SU-DHL-6 (cell line): ENCODE measurements around the gene NDUFB10.

Experiments
- H2AFZ ChIP-seq: fragments of 200-600 bp; sonication (generic); 2 replicates; pipeline ENCODE4 v1.6.1; 2014; ENCODE audit warnings: low read depth, mild to moderate bottlenecking, moderate library complexity, mixed read lengths, antibody characterized with exemption, low read length; ENCODE audit not compliant: severe bottlenecking
- H3F3A ChIP-seq: fragments of 200-600 bp; shearing (Covaris generic); 2 replicates; pipeline ENCODE4 v1.6.0; 2016; ENCODE audit warnings: antibody characterized with exemption, mild to moderate bottlenecking; ENCODE audit not compliant: insufficient read depth
- H3K27ac ChIP-seq: fragments of 200-600 bp; sonication (generic); 2 replicates; pipeline ENCODE4 v1.5.1; 2016; ENCODE audit warnings: low read depth, mild to moderate bottlenecking, low read length, moderate library complexity, mixed read lengths
- H3K27me3 ChIP-seq: fragments of 200-600 bp; sonication (generic), shearing (Covaris generic); 2 replicates; pipeline ENCODE4 v1.6.0; 2014; ENCODE audit warnings: mild to moderate bottlenecking, low read length
- H3K36me3 ChIP-seq: fragments of 200-600 bp; sonication (generic); 2 replicates; pipeline ENCODE4 v1.6.1; 2014; ENCODE audit warnings: mild to moderate bottlenecking, low read length, mixed read lengths
- H3K4me2 ChIP-seq: fragments of 300-600, 200-600 bp; shearing (Covaris generic), sonication (generic); 2 replicates; pipeline ENCODE4 v1.6.0; 2014; ENCODE audit warnings: low read length, low read depth, mild to moderate bottlenecking; ENCODE audit not compliant: poor library complexity, severe bottlenecking
- H3K4me3 ChIP-seq: fragments of 200-600 bp; sonication (generic); 2 replicates; pipeline ENCODE4 v1.5.1; 2014; ENCODE audit warnings: antibody characterized with exemption, low read length, mild to moderate bottlenecking, mixed read lengths; ENCODE audit not compliant: insufficient read depth, poor library complexity, severe bottlenecking
- H3K79me2 ChIP-seq: fragments of 200-600 bp; sonication (generic); 2 replicates; pipeline ENCODE4 v1.6.1; 2014; ENCODE audit warnings: mild to moderate bottlenecking, low read length, moderate library complexity; ENCODE audit not compliant: insufficient read depth
- H3K9ac ChIP-seq: fragments of 200-600 bp; sonication (generic); 2 replicates; pipeline ENCODE4 v1.7.0; 2014; ENCODE audit warnings: mild to moderate bottlenecking, low read length
- H3K9me2 ChIP-seq: fragments of 200-600 bp; sonication (generic); replicated peaks from 2 replicates; pipeline ENCODE4 v1.6.1; 2014; ENCODE audit warnings: low read length; ENCODE audit not compliant: insufficient read depth
- H3K9me3 ChIP-seq: fragments of 200-600 bp; sonication (generic); 2 replicates; pipeline ENCODE4 v1.6.1; 2014; ENCODE audit warnings: low read length, mixed read lengths; ENCODE audit not compliant: insufficient read depth
- H4K20me1 ChIP-seq: fragments of 200-600 bp; sonication (generic); 2 replicates; pipeline ENCODE4 v1.6.1; 2014; ENCODE audit warnings: low read depth, mild to moderate bottlenecking, antibody characterized with exemption, low read length, moderate library complexity, mixed read lengths
- CTCF ChIP-seq: fragments of 200-600 bp; sonication (generic); IDR thresholded peaks from one replicate; pipeline ENCODE4 v1.5.1; 2017; ENCODE audit warnings: antibody characterized with exemption, mild to moderate bottlenecking, low read length, moderate library complexity; ENCODE audit not compliant: insufficient read depth, poor library complexity, severe bottlenecking
- EZH2phosphoT487 ChIP-seq: fragments of 200-600 bp; sonication (generic), shearing (Covaris generic); conservative IDR thresholded peaks from 2 replicates; pipeline ENCODE4 v1.6.1; 2018; ENCODE audit warnings: mild to moderate bottlenecking, antibody characterized with exemption, low read length, moderate library complexity, mixed read lengths

The NDUFB10 gene

GRCh38 chr16:2008009-2008526 is 48.7 kb downstream of the NDUFB10 start:
- no peaks in the 10 kb centered on the region for H3K9me3 ChIP-seq
- H3K9me2 ChIP-seq, result no peaks in the 10 kb centered on the region
- TF ChIP-seq CTCF (no peak), EZH2phosphoT487 (no peak)
- peaks cover 61% of the 10 kb centered on the region for H3K79me2 ChIP-seq
- 0 out of 2 replicates have a peak, but pooled peaks cover 3% of the 10 kb centered on the region for H3F3A ChIP-seq
- no peaks in the 10 kb centered on the region for H3K27me3 ChIP-seq
- no peaks in the 10 kb centered on the region; the same call in 1 of the 2 replicates for H4K20me1 ChIP-seq
- peak overlapping the region; percentile 76 for H3K9ac ChIP-seq
- peak overlapping the region; percentile 54 for H3K27ac ChIP-seq
- no peaks in the 10 kb centered on the region for H3K36me3 ChIP-seq
- H2AFZ ChIP-seq, result no peak overlapping the region
- H3K4me3 ChIP-seq, result peak overlapping the region; percentile 83
- peak overlapping the region; percentile 92 for H3K4me2 ChIP-seq

GRCh38 chr16:2008631-2009163 is 49.4 kb downstream of the NDUFB10 start:
- no peaks in the 10 kb centered on the region for H3K9me3 ChIP-seq
- peak overlapping the region; percentile 92 for H3K4me2 ChIP-seq
- H3K9me2 ChIP-seq, result no peaks in the 10 kb centered on the region
- H2AFZ ChIP-seq, result no peak overlapping the region
- H3K36me3 ChIP-seq, result no peaks in the 10 kb centered on the region
- 0 out of 2 replicates have a peak, but pooled peaks cover 3% of the 10 kb centered on the region for H3F3A ChIP-seq
- peak overlapping the region; percentile 83 for H3K4me3 ChIP-seq
- H3K79me2 ChIP-seq, result peaks cover 56% of the 10 kb centered on the region
- H3K9ac ChIP-seq, result peak overlapping the region; percentile 76
- no peaks in the 10 kb centered on the region for H3K27me3 ChIP-seq
- TF ChIP-seq EZH2phosphoT487, result no peak
- no peak for TF ChIP-seq CTCF
- H4K20me1 ChIP-seq, result no peaks in the 10 kb centered on the region
- peak overlapping the region; percentile 54 for H3K27ac ChIP-seq

GRCh38 chr16:2009164-2009711 is 49.9 kb downstream of the NDUFB10 start:
- TF ChIP-seq CTCF (no peak), EZH2phosphoT487 (no peak)
- H4K20me1 ChIP-seq, result no peaks in the 10 kb centered on the region
- H3K79me2 ChIP-seq, result peaks cover 50% of the 10 kb centered on the region
- no peaks in the 10 kb centered on the region for H3K9me2 ChIP-seq
- 0 out of 2 replicates have a peak, but pooled peaks cover 3% of the 10 kb centered on the region for H3F3A ChIP-seq
- H3K9me3 ChIP-seq, result no peaks in the 10 kb centered on the region
- no peaks in the 10 kb centered on the region for H3K27me3 ChIP-seq
- no peaks in the 10 kb centered on the region for H3K36me3 ChIP-seq
- peak overlapping the region; percentile 92 for H3K4me2 ChIP-seq
- peak overlapping the region; percentile 76 for H3K9ac ChIP-seq
- H3K4me3 ChIP-seq, result peak overlapping the region; percentile 83
- H2AFZ ChIP-seq, result no peak overlapping the region
- peak overlapping the region; percentile 54 for H3K27ac ChIP-seq
